Activated CD4-positive, CD25-positive, alpha-beta regulatory T cell treated with anti-CD3 and anti-CD28 coated beads, Interleukin-2, amount 50 U/mL, for 16 hours (primary cell): Measurements from ENCODE around the gene SLC9A9.
"Not testable (repeated sequence)": the region's sequence is repeated elsewhere in the genome, so short reads cannot be mapped to it uniquely, and the experiment has no call there.

ENCODE experiments used
- DNase-seq: peaks from one replicate; pipeline ENCODE4 v3.0.0-alpha.2; 2020; ENCODE audit warnings: low read depth, low spot score

The SLC9A9 gene

GRCh38 chr3:143287403-143287802, 560.9 kb downstream of the SLC9A9 start:
- no peak for DNase-seq

- no peak for DNase-seq
These were observed 561.8 kb downstream of the SLC9A9 start for GRCh38 chr3:143286392-143287010.

GRCh38 chr3:143283432-143284128, 564.7 kb downstream of the SLC9A9 start:
- DNase-seq = no peak

- DNase-seq = no peak
These were observed 567.3 kb downstream of the SLC9A9 start for GRCh38 chr3:143280984-143281383.

GRCh38 chr3:143279567-143279966, 568.7 kb downstream of the SLC9A9 start:
- DNase-seq = not testable (repeated sequence)

- DNase-seq = no peak
These were observed 569.5 kb downstream of the SLC9A9 start for GRCh38 chr3:143278721-143279120.

GRCh38 chr3:143277531-143277930, 570.7 kb downstream of the SLC9A9 start:
- DNase-seq = no peak

GRCh38 chr3:143276592-143276991, 571.7 kb downstream of the SLC9A9 start:
- DNase-seq = no peak

- DNase-seq = no peak
These were observed 574.1 kb downstream of the SLC9A9 start for GRCh38 chr3:143273975-143274690.

- no peak for DNase-seq
These were observed 577.1 kb downstream of the SLC9A9 start for GRCh38 chr3:143271136-143271535.

DNA sequence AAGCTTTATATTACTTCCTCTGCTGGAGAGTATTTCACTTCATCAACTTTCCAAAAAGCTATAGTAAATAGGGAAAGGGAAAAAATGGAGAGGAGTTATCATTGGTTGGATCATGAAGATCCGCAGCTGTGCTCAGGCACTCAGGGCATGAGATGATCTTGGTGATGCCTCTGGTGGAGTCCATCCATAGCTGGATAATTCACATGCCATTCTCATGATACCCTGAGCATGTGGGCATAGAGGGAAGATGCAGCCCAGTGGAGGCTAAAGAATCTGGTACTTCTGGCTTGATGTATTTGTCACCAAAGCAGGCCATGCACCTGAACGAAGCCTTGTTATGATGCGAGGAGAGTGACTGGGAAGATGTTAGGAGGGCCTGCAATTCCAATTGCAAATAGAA, 578.5 kb downstream of the SLC9A9 start:
- DNase-seq = no peak

DNA sequence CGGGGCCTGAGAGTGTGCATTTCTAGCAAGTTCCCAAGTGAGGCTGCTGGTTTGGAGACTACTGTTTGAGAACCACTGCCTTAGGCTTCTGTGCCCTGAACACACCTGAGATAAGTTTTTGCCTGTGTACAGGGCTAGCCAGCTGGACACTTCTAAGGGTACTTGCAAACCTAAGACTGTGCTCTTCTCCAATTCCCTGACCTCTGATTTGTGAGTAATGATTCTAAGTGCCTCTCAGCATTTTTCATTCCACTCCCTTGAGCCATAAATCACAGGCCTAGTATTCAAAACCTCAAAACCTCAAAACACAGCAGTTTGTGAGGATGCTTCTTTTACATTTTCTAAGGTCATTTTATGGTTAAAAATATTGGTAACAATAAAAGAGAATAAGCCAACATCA, 580.3 kb downstream of the SLC9A9 start:
- DNase-seq = no peak

DNA sequence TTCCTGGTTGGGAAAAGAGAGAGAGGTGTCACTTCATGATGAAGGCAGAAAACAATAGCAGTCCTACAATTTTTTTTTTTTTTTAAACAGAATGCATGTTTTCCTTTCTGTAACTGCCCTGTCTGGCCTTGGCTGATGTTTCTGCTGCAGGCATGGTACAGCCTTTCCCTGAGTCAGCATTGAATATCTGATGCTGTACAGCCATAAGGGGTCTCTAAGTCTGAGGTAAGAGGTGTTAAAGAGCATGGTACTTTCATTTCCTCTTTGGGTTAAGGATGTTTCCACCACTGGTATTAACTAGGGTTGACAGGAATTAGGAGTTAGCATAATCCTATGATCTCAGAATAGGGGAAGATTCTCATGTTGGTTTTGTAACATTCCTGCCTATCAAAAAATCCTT, 581.3 kb downstream of the SLC9A9 start:
- no peak for DNase-seq

DNA sequence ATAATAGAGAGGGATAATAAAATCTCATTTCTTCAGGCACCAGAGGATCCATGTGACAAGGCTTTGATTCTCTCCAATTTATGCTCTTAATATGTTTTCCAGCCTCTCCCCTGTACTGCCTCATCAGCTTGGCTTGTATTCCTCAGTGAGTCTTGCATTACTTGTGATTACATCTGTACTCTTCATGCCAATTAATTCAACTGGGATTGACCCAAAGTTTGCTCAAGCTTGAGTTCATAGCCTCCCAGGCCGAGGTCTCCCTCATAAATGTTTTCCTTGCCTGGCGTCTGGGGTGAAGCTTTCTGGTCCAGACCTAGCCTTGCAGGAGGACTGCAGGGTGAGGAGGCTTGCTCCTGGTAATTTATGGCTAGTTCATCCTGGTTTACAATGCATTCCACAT, 581.8 kb downstream of the SLC9A9 start:
- no peak for DNase-seq

DNA sequence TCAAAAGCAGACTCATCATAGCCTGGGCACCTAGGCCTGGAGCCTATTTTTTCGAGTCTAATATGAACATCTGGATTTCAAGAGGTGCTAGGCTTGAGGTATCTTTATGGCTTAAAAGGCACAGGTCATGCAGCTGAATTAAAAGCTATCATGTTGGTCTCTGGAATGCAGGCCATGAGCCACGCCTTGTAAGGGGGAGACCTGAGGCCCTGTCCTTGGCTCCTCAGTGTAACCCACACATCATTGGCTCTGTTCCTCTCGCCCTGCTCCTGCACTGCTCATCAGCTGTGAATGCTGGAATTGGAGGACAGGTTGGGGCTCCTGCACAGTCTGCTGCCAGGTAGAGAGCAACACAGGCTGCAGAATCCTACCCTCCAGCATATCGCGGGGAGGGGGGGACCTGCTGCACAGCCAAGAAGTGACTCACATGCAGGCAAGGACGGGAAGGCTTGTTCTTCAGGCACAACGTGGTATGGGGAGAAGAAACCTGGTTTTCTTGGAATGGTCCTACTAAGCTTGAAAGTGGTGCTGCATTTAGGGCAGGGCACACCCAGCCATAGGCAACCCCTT, 582.7 kb downstream of the SLC9A9 start:
- no peak for DNase-seq

DNA sequence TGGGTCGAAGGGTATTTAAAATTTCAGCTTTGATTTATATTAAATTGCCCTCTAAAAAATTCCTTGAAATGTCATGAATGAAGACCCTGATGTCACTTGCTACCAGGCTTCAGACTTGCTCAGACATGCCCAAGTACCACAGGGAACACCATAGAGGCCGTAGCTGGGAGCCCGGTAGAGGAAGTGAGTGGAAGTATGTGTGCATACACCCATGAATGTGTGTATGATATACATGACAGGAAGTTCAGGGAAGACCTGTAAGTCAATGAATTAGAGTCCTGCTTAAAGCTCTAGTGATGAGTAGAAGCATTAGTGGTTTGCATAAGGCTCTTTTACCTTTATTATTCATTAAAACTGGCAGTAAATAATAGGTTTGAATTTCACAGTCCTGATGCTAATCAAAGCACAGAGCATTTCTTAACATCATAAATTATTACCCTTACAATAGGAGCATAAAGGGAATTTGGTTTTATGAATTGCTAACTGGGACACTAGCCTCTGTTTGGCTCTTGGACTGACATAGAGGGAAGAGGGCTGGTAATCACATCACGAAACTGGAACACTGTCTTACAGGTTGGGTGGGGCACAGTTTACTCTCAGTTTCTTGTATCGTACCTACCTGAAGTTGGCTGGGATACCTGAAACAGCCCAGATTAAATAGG, 584.3 kb downstream of the SLC9A9 start:
- DNase-seq = no peak

GRCh38 chr3:143261848-143262247, 586.4 kb downstream of the SLC9A9 start:
- DNase-seq = no peak

DNA sequence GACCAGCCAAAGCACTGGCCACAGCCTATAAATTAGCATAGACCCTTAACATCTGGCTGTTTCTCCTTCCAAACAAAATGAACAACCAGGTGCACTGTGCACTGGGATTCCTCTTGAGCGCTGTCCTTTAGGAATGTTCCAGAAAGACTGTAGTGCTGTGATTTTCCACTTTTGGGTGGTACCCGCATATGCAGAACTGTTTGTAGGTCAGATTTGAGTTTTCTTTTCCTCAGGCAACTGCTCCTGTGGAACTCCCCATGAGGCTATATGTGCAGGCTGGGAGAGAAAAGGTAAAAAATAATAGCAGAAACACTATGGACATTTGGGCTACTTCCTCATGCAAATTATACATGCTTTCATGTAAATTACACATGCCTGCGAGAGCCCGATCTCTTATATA, 589.6 kb downstream of the SLC9A9 start:
- DNase-seq = no peak

- no peak for DNase-seq
These were observed 591.9 kb downstream of the SLC9A9 start for GRCh38 chr3:143256416-143256815.

DNA sequence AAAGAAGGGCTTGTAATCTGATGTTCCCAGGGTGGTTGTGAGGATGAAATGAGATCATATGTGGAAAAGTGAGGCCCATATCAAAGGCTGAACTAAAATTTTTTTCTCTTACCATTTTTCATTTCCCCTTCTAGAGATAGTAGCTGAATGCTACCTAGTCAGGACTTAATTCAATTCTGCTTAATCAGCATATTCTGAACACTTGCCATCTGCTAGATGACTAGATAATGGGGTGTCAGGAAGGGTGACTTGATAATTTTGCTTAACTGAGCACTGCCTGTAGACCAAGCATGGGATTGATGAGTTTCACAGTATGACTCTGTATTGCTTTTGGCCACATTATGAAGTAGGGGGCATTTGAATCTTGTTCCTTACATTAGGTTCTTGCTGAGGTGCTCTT, 592.5 kb downstream of the SLC9A9 start:
- no peak for DNase-seq

DNA sequence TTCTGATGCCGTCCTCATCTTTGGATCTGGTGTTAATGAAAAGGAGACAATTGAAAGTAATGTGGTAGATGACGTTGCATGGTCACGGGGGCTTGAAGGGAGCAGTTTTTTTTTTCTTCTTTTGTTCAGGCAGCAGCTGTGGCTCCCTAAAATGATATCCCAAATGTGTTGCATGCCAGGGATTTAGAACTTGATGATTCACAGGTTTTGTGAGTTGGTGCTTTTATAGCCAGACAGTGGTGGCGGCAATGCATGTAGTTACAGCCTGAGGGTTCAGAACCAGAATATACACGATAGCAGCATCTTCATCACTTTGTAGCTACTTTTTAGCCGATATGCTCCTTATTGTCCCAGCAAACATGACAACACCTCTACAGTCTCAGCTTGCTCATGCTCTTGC, 595.3 kb downstream of the SLC9A9 start:
- DNase-seq = no peak

GRCh38 chr3:143249014-143249413, 599.3 kb downstream of the SLC9A9 start:
- no peak for DNase-seq
